SH-SY5Y (cell line): ENCODE results near the gene CDC42EP3.

Experiments
- GATA2 ChIP-seq: IDR thresholded peaks from 2 replicates; pipeline ENCODE4 v1.6.1; 2011; ENCODE audit warnings: mild to moderate bottlenecking, low read depth, low read length
- GATA3 ChIP-seq: IDR thresholded peaks from 2 replicates; pipeline ENCODE4 v1.6.1; 2011; ENCODE audit warnings: low read depth, mild to moderate bottlenecking, low read length, moderate library complexity

DNA sequence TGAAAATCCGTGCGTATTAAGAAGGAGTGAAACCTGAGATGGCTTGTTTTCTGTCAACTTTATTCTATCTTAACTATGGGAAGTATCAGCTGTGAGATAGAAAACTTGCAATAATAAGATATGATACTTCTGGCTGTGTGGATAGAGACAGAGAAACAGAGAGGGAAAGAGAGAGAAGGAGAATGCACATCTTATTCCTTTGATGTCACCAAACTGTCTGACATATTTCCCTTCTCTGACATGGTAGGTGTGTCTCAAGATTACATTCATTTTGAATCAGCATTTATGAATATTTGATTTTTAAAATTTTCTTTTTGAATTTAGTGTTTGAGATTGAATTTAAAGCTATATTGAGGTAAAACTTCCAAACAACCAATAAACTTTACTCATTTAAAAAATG lies 69.4 kb downstream of the CDC42EP3 start:
- TF ChIP-seq GATA2 (no peak), GATA3 (no peak)
